NCI-H2227 (cell line): Measurements from ENCODE around the gene MUTYH.

ENCODE experiments used
- DNase-seq: peaks from one replicate; lab custom pipeline; 2025; ENCODE audit not compliant: unreplicated experiment; lab: John Stamatoyannopoulos, UW

MUTYH gene

GRCh38 chr1:45282351-45282750 is 57.9 kb downstream of the MUTYH start:
- DNase-seq, result no peak
